Nephron (organoid): Measurements from ENCODE around the gene PBLD.

Experiments
- H3K27ac Mint-ChIP-seq, 3 experiments: 2 replicates each; pipeline ENCODE4 v1.8.0; 2020; ENCODE audit warnings: mixed read lengths in 3 of 3, mild to moderate bottlenecking in 2 of 3, moderate library complexity in 1 of 3
- H3K27me3 Mint-ChIP-seq: 2 replicates; pipeline ENCODE4 v1.8.0; 2021; ENCODE audit warnings: low read depth, mild to moderate bottlenecking, moderate library complexity, mixed read lengths
- H3K36me3 Mint-ChIP-seq: 2 replicates; pipeline ENCODE4 v1.8.0; 2020; ENCODE audit warnings: low read depth, mixed read lengths
- H3K4me1 Mint-ChIP-seq: 2 replicates; pipeline ENCODE4 v1.8.0; 2020; ENCODE audit warnings: mixed read lengths
- H3K4me3 Mint-ChIP-seq, 3 experiments: 2 replicates each; pipeline ENCODE4 v1.8.0; 2020; ENCODE audit warnings: mild to moderate bottlenecking in 3 of 3, mixed read lengths in 3 of 3, moderate library complexity in 2 of 3
- H3K9me3 Mint-ChIP-seq: 2 replicates; pipeline ENCODE4 v1.8.0; 2020; ENCODE audit warnings: mixed read lengths
- TF ChIP-seq, protein P1 (sequence below), 3 experiments: fragments of 200-600 bp; sonication (generic); IDR thresholded peaks; one replicate each; pipeline ENCODE4 v1.5.0; 2021; ENCODE audit warnings: antibody characterized with exemption in 3 of 3; ENCODE audit not compliant: unreplicated experiment in 3 of 3

Gene PBLD

DNA sequence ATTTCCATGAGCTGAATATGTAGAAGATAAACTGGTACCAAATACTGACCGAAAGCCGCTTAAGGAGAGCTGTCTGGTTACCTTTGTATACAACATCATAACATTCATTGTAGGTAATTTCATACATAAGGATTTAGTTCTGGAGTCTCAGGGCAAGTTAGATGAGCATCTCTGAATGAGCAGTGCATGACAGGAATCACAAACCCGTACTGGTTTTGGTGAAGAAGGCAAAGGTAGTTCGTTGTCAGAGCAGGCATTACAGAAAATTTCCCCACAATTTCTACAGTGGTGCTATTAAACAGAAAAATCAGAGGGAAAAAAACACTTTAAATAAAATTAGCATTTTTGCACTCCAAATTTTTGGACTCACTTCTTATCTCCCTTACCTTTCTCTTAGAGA is 12.9 kb upstream of the PBLD start:
- TF ChIP-seq, protein P1, sequence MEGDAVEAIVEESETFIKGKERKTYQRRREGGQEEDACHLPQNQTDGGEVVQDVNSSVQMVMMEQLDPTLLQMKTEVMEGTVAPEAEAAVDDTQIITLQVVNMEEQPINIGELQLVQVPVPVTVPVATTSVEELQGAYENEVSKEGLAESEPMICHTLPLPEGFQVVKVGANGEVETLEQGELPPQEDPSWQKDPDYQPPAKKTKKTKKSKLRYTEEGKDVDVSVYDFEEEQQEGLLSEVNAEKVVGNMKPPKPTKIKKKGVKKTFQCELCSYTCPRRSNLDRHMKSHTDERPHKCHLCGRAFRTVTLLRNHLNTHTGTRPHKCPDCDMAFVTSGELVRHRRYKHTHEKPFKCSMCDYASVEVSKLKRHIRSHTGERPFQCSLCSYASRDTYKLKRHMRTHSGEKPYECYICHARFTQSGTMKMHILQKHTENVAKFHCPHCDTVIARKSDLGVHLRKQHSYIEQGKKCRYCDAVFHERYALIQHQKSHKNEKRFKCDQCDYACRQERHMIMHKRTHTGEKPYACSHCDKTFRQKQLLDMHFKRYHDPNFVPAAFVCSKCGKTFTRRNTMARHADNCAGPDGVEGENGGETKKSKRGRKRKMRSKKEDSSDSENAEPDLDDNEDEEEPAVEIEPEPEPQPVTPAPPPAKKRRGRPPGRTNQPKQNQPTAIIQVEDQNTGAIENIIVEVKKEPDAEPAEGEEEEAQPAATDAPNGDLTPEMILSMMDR (IDR thresholded peaks at IDR 0.05; ENCODE audit: unreplicated experiment in 3 of 3), result no peak
- Mint-ChIP-seq H3K36me3 (peaks cover 76% of the 10 kb centered on the region), H3K27me3 (no peaks in the 10 kb centered on the region), H3K4me3 (no peak overlapping the region), H3K27ac (peak overlapping the region in 1 of 3 experiments; percentile 6), H3K9me3 (no peaks in the 10 kb centered on the region), H3K4me1 (no peaks in the 10 kb centered on the region)

DNA sequence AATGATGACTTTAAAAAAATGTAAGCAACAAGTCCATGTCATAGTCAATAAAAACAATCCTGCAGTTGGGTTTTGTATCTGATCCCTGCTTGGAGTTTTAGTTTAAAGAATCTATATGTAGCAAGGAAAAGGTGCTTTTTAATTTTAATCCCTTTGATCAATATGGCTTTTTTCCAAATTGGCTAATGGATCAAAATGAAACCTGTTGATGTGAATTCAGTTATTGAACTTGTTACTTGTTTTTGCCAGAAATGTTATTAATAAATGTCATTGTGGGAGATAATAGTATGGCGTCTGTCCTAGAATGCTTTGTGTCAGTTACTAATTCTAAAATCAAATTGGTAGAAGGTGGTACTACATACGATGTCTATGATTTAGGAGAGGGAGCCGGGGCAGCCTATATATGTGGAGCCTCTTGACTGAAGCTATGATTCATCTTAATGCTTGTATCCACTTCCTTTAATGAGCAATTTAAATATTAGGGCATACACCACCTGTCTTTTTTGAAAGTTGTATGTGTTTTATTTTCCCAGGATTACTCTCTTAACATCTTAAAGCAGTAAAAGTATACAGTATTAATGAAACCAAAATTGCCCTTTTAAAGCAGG is 10.3 kb upstream of the PBLD start:
- Mint-ChIP-seq H3K36me3 (peaks cover 85% of the 10 kb centered on the region), H3K4me1 (peaks cover 5% of the 10 kb centered on the region), H3K4me3 (no peak overlapping the region), H3K27me3 (no peaks in the 10 kb centered on the region), H3K9me3 (no peaks in the 10 kb centered on the region), H3K27ac (no peak overlapping the region)
- TF ChIP-seq, protein P1 (IDR thresholded peaks at IDR 0.05; ENCODE audit: unreplicated experiment in 3 of 3), result no peak

DNA sequence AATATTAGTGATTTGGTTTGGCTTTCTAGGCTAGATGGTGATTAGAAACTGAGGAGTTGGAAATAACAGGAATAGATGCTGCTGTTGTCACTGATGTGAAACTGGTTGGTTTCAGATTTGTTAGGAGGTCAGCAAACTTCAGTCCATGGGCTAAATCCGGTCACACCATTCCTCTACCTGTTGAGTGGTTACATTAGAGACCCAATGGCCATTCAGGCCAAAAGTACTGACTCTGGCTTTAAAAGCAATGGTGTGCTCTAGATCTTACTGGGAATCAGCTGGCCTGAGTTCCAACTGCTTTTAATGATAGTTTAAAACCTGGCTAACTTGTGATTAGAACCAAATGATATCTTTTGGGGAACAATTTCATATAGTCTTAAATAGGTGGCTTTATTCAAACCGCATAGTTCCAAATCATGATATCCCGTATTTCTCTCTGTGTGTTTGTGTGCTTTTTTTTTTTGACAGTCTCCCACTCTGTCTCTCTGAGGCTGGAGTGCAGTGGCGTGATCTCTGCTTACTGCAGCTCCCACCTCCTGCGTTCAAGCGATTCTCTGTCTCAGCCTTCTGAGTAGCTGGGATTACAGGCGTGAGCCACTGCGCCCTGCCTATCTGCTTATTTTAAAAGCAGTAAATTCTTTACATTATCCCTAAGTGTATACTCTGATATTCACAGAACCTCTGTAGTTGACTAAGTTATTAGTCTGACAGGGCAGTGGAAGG is 7.8 kb upstream of the PBLD start:
- Mint-ChIP-seq H3K27me3 (no peaks in the 10 kb centered on the region), H3K36me3 (peaks cover 84% of the 10 kb centered on the region), H3K9me3 (no peaks in the 10 kb centered on the region), H3K4me1 (peaks cover 30% of the 10 kb centered on the region), H3K4me3 (no peak overlapping the region), H3K27ac (no peak overlapping the region)
- TF ChIP-seq, protein P1 (IDR thresholded peaks at IDR 0.05; ENCODE audit: unreplicated experiment in 3 of 3), result no peak

DNA sequence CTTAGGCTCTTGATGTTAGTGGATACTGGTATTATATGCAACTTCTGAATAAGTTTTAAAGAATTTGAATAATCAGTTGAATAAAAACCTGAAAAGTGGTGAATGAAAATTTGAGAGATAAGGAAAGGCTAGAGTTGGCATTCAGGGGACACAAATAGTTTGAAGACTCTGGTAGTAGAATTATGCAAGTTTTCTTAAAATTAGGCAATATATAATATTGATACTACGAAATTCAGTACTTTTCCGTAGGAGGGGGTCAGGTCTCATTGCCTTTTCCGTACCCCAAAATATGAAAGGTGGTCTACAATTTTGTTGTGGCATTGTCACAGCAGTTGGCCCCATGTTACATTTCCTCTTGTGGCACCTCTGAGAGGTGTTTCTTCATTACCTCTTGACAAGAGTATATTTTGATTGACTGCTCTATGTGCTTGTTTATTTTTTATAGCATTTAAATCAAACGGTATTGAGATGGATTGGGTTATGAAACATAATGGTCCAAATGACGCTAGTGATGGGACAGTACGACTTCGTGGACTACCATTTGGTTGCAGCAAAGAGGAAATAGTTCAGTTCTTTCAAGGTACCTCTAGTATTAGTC is 4.1 kb upstream of the PBLD start:
- peaks cover 60% of the 10 kb centered on the region for H3K36me3 Mint-ChIP-seq
- peak overlapping the region; percentile 65 to 78 (median 67) for H3K4me3 Mint-ChIP-seq
- TF ChIP-seq, protein P1 (IDR thresholded peaks at IDR 0.05; ENCODE audit: unreplicated experiment in 3 of 3), result no peak
- H3K27ac Mint-ChIP-seq, result peak overlapping the region in 1 of 3 experiments; percentile 26
- no peaks in the 10 kb centered on the region for H3K27me3 Mint-ChIP-seq
- peaks cover 42% of the 10 kb centered on the region for H3K4me1 Mint-ChIP-seq
- no peaks in the 10 kb centered on the region for H3K9me3 Mint-ChIP-seq

DNA sequence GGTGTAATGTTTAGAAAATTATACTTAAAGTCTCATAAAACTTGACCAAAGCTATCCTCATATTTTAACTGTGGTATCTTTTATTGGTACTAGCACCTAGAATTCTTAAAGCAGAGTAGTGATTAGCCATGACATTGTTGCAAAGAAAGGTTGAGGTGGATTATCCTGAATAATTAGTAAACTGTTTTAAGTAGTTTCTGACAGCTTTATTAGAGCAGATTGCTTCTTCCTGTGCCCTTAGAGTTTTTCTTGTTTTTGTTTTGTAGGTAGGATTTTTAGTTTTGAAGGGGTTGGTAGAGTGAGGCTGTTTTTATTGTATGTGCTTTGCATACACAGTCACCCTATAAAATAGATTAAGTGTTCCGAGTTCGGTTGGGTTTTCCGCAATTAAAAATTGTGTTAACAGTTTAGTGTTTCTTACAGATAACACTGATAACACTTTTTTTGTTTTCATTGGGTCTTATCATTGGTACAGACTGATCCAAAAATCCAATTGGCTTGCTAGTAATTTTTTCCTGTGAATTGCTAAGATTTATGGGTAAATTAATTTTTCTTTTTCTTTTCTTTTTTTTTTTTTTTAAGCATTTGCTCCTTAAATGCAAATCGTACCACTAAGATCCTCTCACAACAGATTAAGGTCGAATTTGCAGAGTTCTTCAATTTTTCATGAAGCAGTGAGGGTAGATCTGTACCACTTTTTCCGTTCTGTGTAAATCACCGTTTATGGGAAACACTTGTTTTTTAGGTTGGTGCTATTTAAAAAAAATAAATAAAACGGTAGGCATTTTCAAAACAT is 2.1 kb upstream of the PBLD start:
- TF ChIP-seq, protein P1 (IDR thresholded peaks at IDR 0.05; ENCODE audit: unreplicated experiment in 3 of 3), result no peak
- H3K4me3 Mint-ChIP-seq, result peak overlapping the region; percentile 99 to 100 (median 100)
- peaks cover 55% of the 10 kb centered on the region for H3K4me1 Mint-ChIP-seq
- H3K27ac Mint-ChIP-seq, result peak overlapping the region; percentile 57 to 100 (median 99)
- peaks cover 40% of the 10 kb centered on the region for H3K36me3 Mint-ChIP-seq
- H3K27me3 Mint-ChIP-seq, result no peaks in the 10 kb centered on the region
- no peaks in the 10 kb centered on the region for H3K9me3 Mint-ChIP-seq
